Measurements from ENCODE around the gene ITGB4.

GRCh38 chr17:75707079-75707571 lies 14.1 kb upstream of the ITGB4 start:
- no peak for TF ChIP-seq CTCF (IDR thresholded peaks at IDR 0.05)
- no peak for TF ChIP-seq POLR2A (IDR thresholded peaks at IDR 0.05)
